Common myeloid progenitor, CD34-positive (primary cell): Measurements from ENCODE around the gene SSTR5.

ENCODE experiments used
- CTCF ChIA-PET: fragments of 350-600 bp; sonication (Branson Sonifier 250); formaldehyde crosslinking; loops from one replicate; lab custom pipeline; 2021; ENCODE audit warnings: antibody characterized with exemption; lab: Charles Lee
- POLR2A ChIA-PET: fragments of 350-600 bp; sonication (Branson Sonifier 250); formaldehyde crosslinking; loops from one replicate; lab custom pipeline; 2021; ENCODE audit warnings: antibody characterized with exemption; lab: Charles Lee
- DNase-seq, 3 donors: peaks; one replicate each; pipeline versions ENCODE4 v3.0.0 to v3.0.0-alpha.2; 2013
- H3K27ac ChIP-seq, 2 experiments: 1 replicate in 1 of 2; 2 replicates in 1 of 2; pipeline ENCODE4 v1.7.0; 2013; ENCODE audit warnings: inconsistent platforms in 2 of 2, low read length in 2 of 2, mild to moderate bottlenecking in 2 of 2, low read depth in 1 of 2, moderate library complexity in 1 of 2; ENCODE audit not compliant: severe bottlenecking in 2 of 2, insufficient read depth in 1 of 2, poor library complexity in 1 of 2
- H3K27me3 ChIP-seq, 5 experiments: replicated peaks in 2 of 5; 1 replicate in 3 of 5; 2 replicates in 2 of 5; pipeline versions ENCODE4 v1.6.1 to v1.7.0; 2013; ENCODE audit warnings: low read length in 4 of 5, mild to moderate bottlenecking in 2 of 5, moderate library complexity in 2 of 5, inconsistent platforms in 1 of 5; ENCODE audit not compliant: insufficient read depth in 5 of 5, control insufficient read depth in 4 of 5
- H3K36me3 ChIP-seq, 4 experiments: 1 replicate in 2 of 4; 2 replicates in 2 of 4; pipeline versions ENCODE4 v1.6.1 to v1.7.0; 2013; ENCODE audit warnings: low read length in 3 of 4, control low read depth in 1 of 4, mild to moderate bottlenecking in 1 of 4; ENCODE audit not compliant: control insufficient read depth in 4 of 4, insufficient read depth in 4 of 4
- H3K4me1 ChIP-seq, 4 experiments: 1 replicate in 3 of 4; 2 replicates in 1 of 4; pipeline versions ENCODE4 v1.6.1 to v1.7.1; 2013; ENCODE audit warnings: low read length in 3 of 4, mild to moderate bottlenecking in 3 of 4, control low read depth in 1 of 4, inconsistent platforms in 1 of 4, moderate library complexity in 1 of 4; ENCODE audit not compliant: control insufficient read depth in 4 of 4, insufficient read depth in 4 of 4; ENCODE audit errors: control extremely low read depth in 1 of 4
- H3K4me3 ChIP-seq, 7 experiments: 1 replicate in 4 of 7; 2 replicates in 3 of 7; pipeline versions ENCODE4 v1.5.1 to v1.7.0; 2013; ENCODE audit warnings: mild to moderate bottlenecking in 7 of 7, low read length in 6 of 7, moderate library complexity in 6 of 7, inconsistent platforms in 2 of 7, low read depth in 2 of 7, control low read depth in 1 of 7; ENCODE audit not compliant: insufficient read depth in 4 of 7, control insufficient read depth in 1 of 7; ENCODE audit errors: extremely low read depth in 1 of 7
- H3K9me3 ChIP-seq, 5 experiments: 1 replicate in 4 of 5; 2 replicates in 1 of 5; pipeline versions ENCODE4 v1.6.1 to v1.7.1; 2013; ENCODE audit warnings: low read length in 4 of 5, mild to moderate bottlenecking in 2 of 5, inconsistent platforms in 1 of 5, low read depth in 1 of 5, moderate library complexity in 1 of 5; ENCODE audit not compliant: control insufficient read depth in 4 of 5, insufficient read depth in 2 of 5; ENCODE audit errors: control extremely low read depth in 1 of 5
- WGBS: methylation state at CpG from one replicate; pipeline ENCODE4 v1.1.5; 2013; ENCODE audit not compliant: insufficient coverage; 5-methylcytosine and 5-hydroxymethylcytosine counted together

Gene SSTR5

GRCh38 chr16:1039762-1040161 lies 32.8 kb upstream of the SSTR5 start:
- Histone ChIP-seq H3K27me3 (peaks cover 0 to 41% (median 4%) of the 10 kb centered on the region in 5 experiments), H3K36me3 (no peaks in the 10 kb centered on the region), H3K9me3 (peaks cover 0 to 13% (median 9%) of the 10 kb centered on the region in 5 experiments), H3K27ac (no peak overlapping the region), H3K4me3 (no peak overlapping the region), H3K4me1 (no peaks in the 10 kb centered on the region)
- DNase-seq = no peak
- ChIA-PET CTCF (no interaction called here), POLR2A (no interaction called here)
- 89% methylated on average over 10 of the region's 11 CpGs for WGBS

DNA sequence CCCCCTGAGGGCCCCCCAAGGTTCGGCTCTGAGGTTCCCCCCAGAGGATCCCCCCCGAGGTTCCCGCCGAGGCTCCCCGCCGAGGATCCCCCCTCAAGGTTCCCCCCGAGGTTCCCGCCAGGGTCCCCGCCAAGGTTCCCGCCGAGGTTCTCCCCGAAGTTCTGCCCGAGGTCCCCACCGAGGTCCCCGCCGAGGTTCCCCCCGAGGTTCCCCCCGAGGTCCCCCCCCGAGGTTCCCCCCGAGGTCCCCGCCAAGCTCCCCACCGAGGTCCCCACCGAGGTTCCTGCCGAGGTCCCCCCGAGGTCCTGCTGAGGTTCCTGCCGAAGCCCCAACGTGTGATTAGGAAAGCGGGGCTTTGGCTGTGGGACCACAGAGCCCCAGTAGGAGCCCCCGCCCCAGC lies 32.2 kb upstream of the SSTR5 start:
- POLR2A ChIA-PET = no interaction called here
- WGBS = 96% methylated on average over 22 of the region's 29 CpGs
- Histone ChIP-seq H3K27me3 (peaks cover 0 to 47% (median 4%) of the 10 kb centered on the region in 5 experiments), H3K4me3 (no peak overlapping the region), H3K27ac (no peak overlapping the region), H3K36me3 (no peaks in the 10 kb centered on the region), H3K9me3 (peaks cover 0 to 13% (median 9%) of the 10 kb centered on the region in 5 experiments), H3K4me1 (no peaks in the 10 kb centered on the region)
- DNase-seq = no peak
- CTCF ChIA-PET = no interaction called here

GRCh38 chr16:1042049-1042744 lies 30.4 kb upstream of the SSTR5 start:
- Histone ChIP-seq H3K27ac (no peak overlapping the region), H3K36me3 (no peaks in the 10 kb centered on the region), H3K27me3 (peaks cover 0 to 34% (median 2%) of the 10 kb centered on the region in 5 experiments), H3K4me3 (no peak overlapping the region), H3K9me3 (peaks cover 0 to 13% (median 9%) of the 10 kb centered on the region in 5 experiments), H3K4me1 (no peaks in the 10 kb centered on the region)
- ChIA-PET CTCF (interaction anchor here (0.9 kb wide), 1 partner anchor 13 kb away, joined by 3 read pairs; no protein-coding TSS in a partner anchor), POLR2A (no interaction called here)
- DNase-seq = no peak
- whole genome bisulfite sequencing = over 99% methylated on average over 12 of the region's 15 CpGs

- Histone ChIP-seq H3K27ac (no peak overlapping the region), H3K27me3 (peaks cover 0 to 35% (median 0%) of the 10 kb centered on the region in 5 experiments), H3K36me3 (no peaks in the 10 kb centered on the region), H3K4me1 (no peaks in the 10 kb centered on the region), H3K9me3 (peaks cover 0 to 13% (median 9%) of the 10 kb centered on the region in 5 experiments), H3K4me3 (no peak overlapping the region)
- ChIA-PET POLR2A (no interaction called here), CTCF (no interaction called here)
- DNase-seq = no peak
- WGBS = 84% methylated on average over 17 of the region's 19 CpGs
Observed at GRCh38 chr16:1042866-1043265, 29.7 kb upstream of the SSTR5 start.

GRCh38 chr16:1043881-1044451 lies 28.6 kb upstream of the SSTR5 start:
- peaks cover 0 to 35% (median 2%) of the 10 kb centered on the region in 5 experiments for H3K27me3 ChIP-seq
- no peak for DNase-seq
- no peak overlapping the region for H3K4me3 ChIP-seq
- ChIA-PET POLR2A (no interaction called here), CTCF (no interaction called here)
- peaks cover 0 to 13% (median 9%) of the 10 kb centered on the region in 5 experiments for H3K9me3 ChIP-seq
- H3K36me3 ChIP-seq = no peaks in the 10 kb centered on the region
- WGBS = 79% methylated on average over 19 of the region's 40 CpGs
- no peak overlapping the region for H3K27ac ChIP-seq
- H3K4me1 ChIP-seq = peaks cover 0 to 2% (median 0%) of the 10 kb centered on the region in 4 experiments

DNA sequence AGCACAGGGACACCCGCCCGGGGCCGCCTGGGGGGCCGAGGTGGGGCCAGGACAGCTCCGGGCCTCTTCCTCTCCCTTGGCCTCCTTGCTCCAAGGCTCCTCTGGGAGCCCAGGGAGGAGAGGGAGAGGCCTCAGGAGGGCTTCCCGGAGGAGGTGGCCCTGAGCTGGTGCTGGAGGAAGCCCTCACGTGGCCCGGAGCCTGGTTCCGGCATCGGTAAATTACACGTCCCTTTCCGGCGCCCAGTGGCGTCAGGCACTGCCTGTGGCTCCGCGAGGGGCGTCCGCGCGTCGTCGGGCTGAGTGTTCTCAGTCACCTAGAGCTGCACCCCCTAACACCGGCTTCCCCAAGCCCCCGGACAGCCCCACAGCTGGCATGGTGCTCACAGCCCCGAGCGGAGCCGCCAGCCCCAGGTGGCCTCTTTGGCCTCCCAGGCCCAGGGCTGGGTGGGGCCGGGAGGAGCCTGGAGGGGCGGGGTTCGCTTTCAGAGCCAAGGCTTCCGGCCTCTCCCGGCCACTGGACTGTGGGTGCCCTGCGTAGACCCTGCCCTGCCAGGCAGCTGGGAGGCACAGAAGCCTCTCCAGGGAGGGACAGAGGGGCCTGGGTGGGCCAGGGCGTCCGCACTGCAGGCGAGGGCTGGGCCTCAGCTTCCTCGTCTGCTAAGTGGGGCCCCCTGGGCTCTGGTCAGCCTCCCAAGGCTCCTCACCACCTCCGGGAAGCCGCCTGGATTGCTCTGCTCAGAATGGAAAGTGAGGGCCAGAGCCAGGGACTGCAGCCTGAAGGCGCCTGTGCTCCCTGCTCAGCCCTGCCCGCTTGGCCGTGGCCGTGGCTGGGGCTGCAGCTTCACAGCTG lies 27.9 kb upstream of the SSTR5 start:
- POLR2A ChIA-PET = no interaction called here
- H3K27me3 ChIP-seq = peaks cover 0 to 38% (median 2%) of the 10 kb centered on the region in 5 experiments
- H3K9me3 ChIP-seq = peaks cover 0 to 13% (median 9%) of the 10 kb centered on the region in 5 experiments
- CTCF ChIA-PET = no interaction called here
- H3K4me1 ChIP-seq = peaks cover 0 to 2% (median 0%) of the 10 kb centered on the region in 4 experiments
- no peak overlapping the region for H3K4me3 ChIP-seq
- no peak for DNase-seq
- no peak overlapping the region for H3K27ac ChIP-seq
- 82% methylated on average over 43 of the region's 43 CpGs for WGBS
- H3K36me3 ChIP-seq = no peaks in the 10 kb centered on the region
